NCI-H226 (cell line): Measurements from ENCODE around the gene TTLL5.
"Not testable (repeated sequence)": the region's sequence is repeated elsewhere in the genome, so short reads cannot be mapped to it uniquely, and the experiment has no call there.

Experiments
- DNase-seq: peaks from one replicate; pipeline ENCODE4 v3.0.0-alpha.2; 2015

Gene TTLL5

GRCh38 chr14:75840911-75841310, 179.9 kb downstream of the TTLL5 start:
- no peak for DNase-seq

- DNase-seq: no peak
These were observed 181.5 kb downstream of the TTLL5 start for GRCh38 chr14:75842551-75842950.

GRCh38 chr14:75844486-75844885, 183.4 kb downstream of the TTLL5 start:
- no peak for DNase-seq

GRCh38 chr14:75845136-75845804, 184.2 kb downstream of the TTLL5 start:
- no peak for DNase-seq

GRCh38 chr14:75846694-75847093, 185.6 kb downstream of the TTLL5 start:
- DNase-seq: not testable (repeated sequence)

- no peak for DNase-seq
These were observed 186.5 kb downstream of the TTLL5 start for GRCh38 chr14:75847584-75847983.

- no peak for DNase-seq
These were observed 187.3 kb downstream of the TTLL5 start for GRCh38 chr14:75848167-75848913.

- no peak for DNase-seq
These were observed 188.4 kb downstream of the TTLL5 start for GRCh38 chr14:75849300-75849895.

- DNase-seq: no peak
These were observed 190.5 kb downstream of the TTLL5 start for GRCh38 chr14:75851574-75851866.

- DNase-seq: no peak
These were observed 193.2 kb downstream of the TTLL5 start for GRCh38 chr14:75854111-75854799.

- DNase-seq: no peak
These were observed 196.2 kb downstream of the TTLL5 start for GRCh38 chr14:75857199-75857598.

GRCh38 chr14:75858362-75858761, 197.3 kb downstream of the TTLL5 start:
- DNase-seq: no peak

- DNase-seq: no peak
These were observed 198.7 kb downstream of the TTLL5 start for GRCh38 chr14:75859746-75860145.

GRCh38 chr14:75860561-75861160, 199.6 kb downstream of the TTLL5 start:
- no peak for DNase-seq

GRCh38 chr14:75861161-75861621, 200.1 kb downstream of the TTLL5 start:
- peak; percentile 78 for DNase-seq

- no peak for DNase-seq
These were observed 202.2 kb downstream of the TTLL5 start for GRCh38 chr14:75863221-75863620.

- peak; percentile 60 for DNase-seq
These were observed 203.3 kb downstream of the TTLL5 start for GRCh38 chr14:75864352-75864751.

GRCh38 chr14:75865531-75865930, 204.5 kb downstream of the TTLL5 start:
- no peak for DNase-seq

GRCh38 chr14:75866970-75867369, 205.9 kb downstream of the TTLL5 start:
- DNase-seq: no peak

GRCh38 chr14:75871181-75871880, 210.3 kb downstream of the TTLL5 start:
- DNase-seq: no peak

- no peak for DNase-seq
These were observed 214.9 kb downstream of the TTLL5 start for GRCh38 chr14:75875958-75876357.

GRCh38 chr14:75876530-75876929, 215.5 kb downstream of the TTLL5 start:
- no peak for DNase-seq

- DNase-seq: peak; percentile 93
These were observed 216.2 kb downstream of the TTLL5 start for GRCh38 chr14:75877292-75877691.
